ENCODE results near the gene AFAP1L1. TPM values are rescaled to one million over a fixed set of nuclear protein-coding genes. Genes with fewer than 3 reads are reported as not detected.

Gene AFAP1L1
- total and polyA plus RNA-seq, 9 of the 15 experiments (the other 6 are each of a cell fraction or from before 2014, with no cell fraction given): 0.01 to 0.12 (median 0.03) TPM; not detected in 4

DNA sequence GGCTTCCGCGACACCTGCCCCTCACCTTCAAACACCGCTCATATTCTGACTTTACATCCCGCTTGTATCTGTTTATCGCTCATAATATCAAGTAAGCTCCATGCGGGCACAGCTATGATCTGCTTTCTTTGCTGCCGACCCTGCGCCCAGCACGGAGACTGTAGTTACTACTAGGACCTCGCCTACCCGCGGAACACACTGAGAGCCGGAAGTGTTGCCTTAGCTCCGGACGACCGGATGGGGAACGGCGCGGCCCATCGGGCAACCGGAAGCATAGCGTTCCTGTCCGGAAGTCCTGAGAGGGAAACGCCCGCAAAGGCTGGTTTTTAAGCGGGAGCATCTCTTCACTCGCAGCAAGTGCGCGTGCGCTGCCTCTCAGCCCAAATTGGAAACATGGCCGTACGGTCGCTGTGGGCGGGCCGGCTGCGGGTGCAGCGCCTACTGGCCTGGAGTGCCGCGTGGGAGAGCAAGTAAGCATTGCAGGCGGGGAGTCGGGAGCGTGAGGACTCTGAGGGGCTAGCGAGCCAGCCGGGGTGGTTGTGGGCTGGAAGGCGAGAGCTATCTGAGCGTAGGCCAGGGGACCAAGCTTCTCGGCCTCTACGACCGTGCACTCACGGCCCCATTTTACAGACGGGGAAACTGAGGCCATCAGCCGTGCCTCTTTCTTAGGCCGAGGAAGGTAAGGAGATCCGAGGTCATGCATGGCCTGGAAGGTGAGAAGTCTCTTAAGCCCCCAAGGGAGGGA is 73.7 kb downstream of the AFAP1L1 start, which contains the start of gene GRPEL2 (continued):
- no peak; the same call in 1 of the 2 replicates for TF ChIP-seq MTA1 (IDR thresholded peaks at IDR 0.05; ENCODE audit: borderline replicate concordance)
- TF ChIP-seq, protein P1, sequence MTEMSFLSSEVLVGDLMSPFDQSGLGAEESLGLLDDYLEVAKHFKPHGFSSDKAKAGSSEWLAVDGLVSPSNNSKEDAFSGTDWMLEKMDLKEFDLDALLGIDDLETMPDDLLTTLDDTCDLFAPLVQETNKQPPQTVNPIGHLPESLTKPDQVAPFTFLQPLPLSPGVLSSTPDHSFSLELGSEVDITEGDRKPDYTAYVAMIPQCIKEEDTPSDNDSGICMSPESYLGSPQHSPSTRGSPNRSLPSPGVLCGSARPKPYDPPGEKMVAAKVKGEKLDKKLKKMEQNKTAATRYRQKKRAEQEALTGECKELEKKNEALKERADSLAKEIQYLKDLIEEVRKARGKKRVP (CRISPR knock-in tag; IDR thresholded peaks at IDR 0.05): no peak
- TF ChIP-seq CSDE1 (IDR thresholded peaks at IDR 0.05): no peak; a peak in 1 of 4 replicates
- TF ChIP-seq, protein P2, sequence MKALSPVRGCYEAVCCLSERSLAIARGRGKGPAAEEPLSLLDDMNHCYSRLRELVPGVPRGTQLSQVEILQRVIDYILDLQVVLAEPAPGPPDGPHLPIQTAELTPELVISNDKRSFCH (CRISPR knock-in tag; IDR thresholded peaks at IDR 0.05): no peak
- TF ChIP-seq, protein P2 (tag; IDR thresholded peaks at IDR 0.05): peak; percentile 62; the same call in 1 of the 2 replicates
- TF ChIP-seq, protein P3, sequence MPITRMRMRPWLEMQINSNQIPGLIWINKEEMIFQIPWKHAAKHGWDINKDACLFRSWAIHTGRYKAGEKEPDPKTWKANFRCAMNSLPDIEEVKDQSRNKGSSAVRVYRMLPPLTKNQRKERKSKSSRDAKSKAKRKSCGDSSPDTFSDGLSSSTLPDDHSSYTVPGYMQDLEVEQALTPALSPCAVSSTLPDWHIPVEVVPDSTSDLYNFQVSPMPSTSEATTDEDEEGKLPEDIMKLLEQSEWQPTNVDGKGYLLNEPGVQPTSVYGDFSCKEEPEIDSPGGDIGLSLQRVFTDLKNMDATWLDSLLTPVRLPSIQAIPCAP (CRISPR knock-in tag; IDR thresholded peaks at IDR 0.05; ENCODE audit: borderline replicate concordance): peak; percentile 34; the same call in 1 of the 2 replicates
- TF ChIP-seq ZZZ3 (IDR thresholded peaks at IDR 0.05): no peak
- TF ChIP-seq NFIX (CRISPR knock-in tag; IDR thresholded peaks at IDR 0.05; ENCODE audit: low read depth): no peak
- TF ChIP-seq, protein P4, sequence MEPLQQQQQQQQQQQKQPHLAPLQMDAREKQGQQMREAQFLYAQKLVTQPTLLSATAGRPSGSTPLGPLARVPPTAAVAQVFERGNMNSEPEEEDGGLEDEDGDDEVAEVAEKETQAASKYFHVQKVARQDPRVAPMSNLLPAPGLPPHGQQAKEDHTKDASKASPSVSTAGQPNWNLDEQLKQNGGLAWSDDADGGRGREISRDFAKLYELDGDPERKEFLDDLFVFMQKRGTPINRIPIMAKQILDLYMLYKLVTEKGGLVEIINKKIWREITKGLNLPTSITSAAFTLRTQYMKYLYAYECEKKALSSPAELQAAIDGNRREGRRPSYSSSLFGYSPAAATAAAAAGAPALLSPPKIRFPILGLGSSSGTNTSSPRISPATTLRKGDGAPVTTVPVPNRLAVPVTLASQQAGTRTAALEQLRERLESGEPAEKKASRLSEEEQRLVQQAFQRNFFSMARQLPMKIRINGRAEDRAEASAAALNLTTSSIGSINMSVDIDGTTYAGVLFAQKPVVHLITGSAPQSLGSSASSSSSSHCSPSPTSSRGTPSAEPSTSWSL (CRISPR knock-in tag; IDR thresholded peaks at IDR 0.05; ENCODE audit: borderline replicate concordance): no peak
- no peak for TF ChIP-seq RBM34 (IDR thresholded peaks at IDR 0.05; ENCODE audit: borderline replicate concordance, insufficient read depth, low read length)
- no peak for TF ChIP-seq MYBL2 (IDR thresholded peaks at IDR 0.05; ENCODE audit: low read depth)
- no peak for TF ChIP-seq MYBL2 (CRISPR knock-in tag; IDR thresholded peaks at IDR 0.05; ENCODE audit: borderline replicate concordance)
- TF ChIP-seq, protein P5, sequence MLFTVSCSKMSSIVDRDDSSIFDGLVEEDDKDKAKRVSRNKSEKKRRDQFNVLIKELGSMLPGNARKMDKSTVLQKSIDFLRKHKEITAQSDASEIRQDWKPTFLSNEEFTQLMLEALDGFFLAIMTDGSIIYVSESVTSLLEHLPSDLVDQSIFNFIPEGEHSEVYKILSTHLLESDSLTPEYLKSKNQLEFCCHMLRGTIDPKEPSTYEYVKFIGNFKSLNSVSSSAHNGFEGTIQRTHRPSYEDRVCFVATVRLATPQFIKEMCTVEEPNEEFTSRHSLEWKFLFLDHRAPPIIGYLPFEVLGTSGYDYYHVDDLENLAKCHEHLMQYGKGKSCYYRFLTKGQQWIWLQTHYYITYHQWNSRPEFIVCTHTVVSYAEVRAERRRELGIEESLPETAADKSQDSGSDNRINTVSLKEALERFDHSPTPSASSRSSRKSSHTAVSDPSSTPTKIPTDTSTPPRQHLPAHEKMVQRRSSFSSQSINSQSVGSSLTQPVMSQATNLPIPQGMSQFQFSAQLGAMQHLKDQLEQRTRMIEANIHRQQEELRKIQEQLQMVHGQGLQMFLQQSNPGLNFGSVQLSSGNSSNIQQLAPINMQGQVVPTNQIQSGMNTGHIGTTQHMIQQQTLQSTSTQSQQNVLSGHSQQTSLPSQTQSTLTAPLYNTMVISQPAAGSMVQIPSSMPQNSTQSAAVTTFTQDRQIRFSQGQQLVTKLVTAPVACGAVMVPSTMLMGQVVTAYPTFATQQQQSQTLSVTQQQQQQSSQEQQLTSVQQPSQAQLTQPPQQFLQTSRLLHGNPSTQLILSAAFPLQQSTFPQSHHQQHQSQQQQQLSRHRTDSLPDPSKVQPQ (CRISPR knock-in tag; IDR thresholded peaks at IDR 0.05; ENCODE audit: borderline replicate concordance): no peak
- TF ChIP-seq ZNF24 (IDR thresholded peaks at IDR 0.05): no peak; the same call in 1 of the 2 replicates
- TF ChIP-seq FOXJ3 (CRISPR knock-in tag; IDR thresholded peaks at IDR 0.05): no peak
- no peak for TF ChIP-seq SAFB2 (IDR thresholded peaks at IDR 0.05; ENCODE audit: borderline replicate concordance, low read depth, low read length, severe bottlenecking)
- no peak for TF ChIP-seq POLR3G (IDR thresholded peaks at IDR 0.05; ENCODE audit: extremely low read depth, insufficient read length, insufficient replicate concordance)

Data from K562 (cell line).